IPS-20b (cell line): ENCODE data around the gene TMEM95.

Experiments used
- H3K27ac ChIP-seq: one replicate; pipeline ENCODE4 v1.5.1; 2013; ENCODE audit warnings: low read length
- H3K27me3 ChIP-seq: 2 replicates; pipeline ENCODE4 v1.6.1; 2013; ENCODE audit warnings: mild to moderate bottlenecking, low read length, inconsistent platforms; ENCODE audit not compliant: insufficient read depth
- H3K36me3 ChIP-seq: 2 replicates; pipeline ENCODE4 v1.6.1; 2013; ENCODE audit warnings: low read depth, mild to moderate bottlenecking, inconsistent platforms, low read length, moderate library complexity; ENCODE audit not compliant: insufficient read depth
- H3K4me1 ChIP-seq: 2 replicates; pipeline ENCODE4 v1.6.1; 2013; ENCODE audit warnings: mild to moderate bottlenecking, control low read depth, inconsistent platforms, low read length, moderate library complexity; ENCODE audit not compliant: insufficient read depth
- H3K4me3 ChIP-seq: 2 replicates; pipeline ENCODE4 v1.5.1; 2013; ENCODE audit warnings: mild to moderate bottlenecking, low read length, inconsistent platforms
- H3K9ac ChIP-seq: 2 replicates; pipeline ENCODE4 v1.6.1; 2013; ENCODE audit warnings: low read depth, mild to moderate bottlenecking, inconsistent platforms, low read length, moderate library complexity
- H3K9me3 ChIP-seq: 2 replicates; pipeline ENCODE4 v1.6.1; 2013; ENCODE audit warnings: mild to moderate bottlenecking, low read depth, low read length, inconsistent platforms; ENCODE audit not compliant: insufficient read depth

TMEM95 gene

GRCh38 chr17:7388856-7389255 lies 33.9 kb downstream of the TMEM95 start:
- no peak overlapping the region for H3K4me3 ChIP-seq
- H3K9me3 ChIP-seq: no peaks in the 10 kb centered on the region
- no peak overlapping the region for H3K9ac ChIP-seq
- no peak overlapping the region for H3K27ac ChIP-seq
- 0 out of 2 replicates have a peak, but pooled peaks cover 2% of the 10 kb centered on the region for H3K4me1 ChIP-seq
- H3K27me3 ChIP-seq: peaks cover 1% of the 10 kb centered on the region; the same call in 1 of the 2 replicates
- H3K36me3 ChIP-seq: peaks cover 46% of the 10 kb centered on the region

- no peak overlapping the region for H3K9ac ChIP-seq
- H3K36me3 ChIP-seq: peaks cover 46% of the 10 kb centered on the region
Measured at GRCh38 chr17:7389924-7390910, 35.3 kb downstream of the TMEM95 start.

GRCh38 chr17:7391307-7391706 lies 36.4 kb downstream of the TMEM95 start:
- Histone ChIP-seq H3K9me3 (no peaks in the 10 kb centered on the region), H3K36me3 (peaks cover 42% of the 10 kb centered on the region), H3K27ac (no peak overlapping the region), H3K9ac (no peak overlapping the region), H3K4me1 (no peaks in the 10 kb centered on the region), H3K27me3 (no peaks in the 10 kb centered on the region; the same call in 1 of the 2 replicates), H3K4me3 (no peak overlapping the region)

More at GRCh38 chr17:7389924-7390910, 35.3 kb downstream of the TMEM95 start:
- Histone ChIP-seq H3K4me1 (no peaks in the 10 kb centered on the region), H3K9me3 (no peaks in the 10 kb centered on the region), H3K4me3 (no peak overlapping the region), H3K27ac (no peak overlapping the region), H3K27me3 (no peaks in the 10 kb centered on the region; the same call in 1 of the 2 replicates)

- Histone ChIP-seq H3K9ac (peak overlapping the region; percentile 75), H3K36me3 (peaks cover 42% of the 10 kb centered on the region; the same call in 1 of the 2 replicates), H3K4me1 (no peaks in the 10 kb centered on the region), H3K9me3 (no peaks in the 10 kb centered on the region), H3K4me3 (peak overlapping the region; percentile 93), H3K27me3 (no peaks in the 10 kb centered on the region; the same call in 1 of the 2 replicates), H3K27ac (no peak overlapping the region)
Measured at GRCh38 chr17:7392696-7393612, 38.0 kb downstream of the TMEM95 start.

- H3K36me3 ChIP-seq: peaks cover 36% of the 10 kb centered on the region; the same call in 1 of the 2 replicates
- H3K27me3 ChIP-seq: no peaks in the 10 kb centered on the region; the same call in 1 of the 2 replicates
- peak overlapping the region; percentile 93 for H3K4me3 ChIP-seq
- H3K9ac ChIP-seq: peak overlapping the region; percentile 75; the same call in 1 of the 2 replicates
- H3K9me3 ChIP-seq: no peaks in the 10 kb centered on the region
- H3K27ac ChIP-seq: no peak overlapping the region
- H3K4me1 ChIP-seq: no peaks in the 10 kb centered on the region
Measured at GRCh38 chr17:7393613-7394451, 38.9 kb downstream of the TMEM95 start.

GRCh38 chr17:7394452-7395191 lies 39.7 kb downstream of the TMEM95 start, which contains the start of gene PLSCR3:
TSS of gene PLSCR3 (minus strand) at chr17:7394525. CDS start at chr17:7394110, 415 bp downstream.
- H3K9ac ChIP-seq: peak within 1 kb of the TSS; percentile 75
- peak within 1 kb of the TSS; percentile 93 for H3K4me3 ChIP-seq
- no peaks in the 10 kb centered on the region for H3K4me1 ChIP-seq
- H3K9me3 ChIP-seq: no peaks in the 10 kb centered on the region
- no peaks in the 10 kb centered on the region; the same call in 1 of the 2 replicates for H3K27me3 ChIP-seq
- H3K36me3 ChIP-seq: peaks cover 28% of the 10 kb centered on the region; the same call in 1 of the 2 replicates
- no peak within 1 kb of the TSS for H3K27ac ChIP-seq

- H3K27me3 ChIP-seq: no peaks in the 10 kb centered on the region; the same call in 1 of the 2 replicates
- H3K4me1 ChIP-seq: no peaks in the 10 kb centered on the region
- H3K9me3 ChIP-seq: no peaks in the 10 kb centered on the region
- peaks cover 13% of the 10 kb centered on the region; the same call in 1 of the 2 replicates for H3K36me3 ChIP-seq
- no peak overlapping the region for H3K4me3 ChIP-seq
- no peak overlapping the region for H3K9ac ChIP-seq
- no peak overlapping the region for H3K27ac ChIP-seq
Measured at GRCh38 chr17:7396147-7396546, 41.2 kb downstream of the TMEM95 start.

- Histone ChIP-seq H3K9ac (no peak overlapping the region), H3K4me1 (peaks cover 4% of the 10 kb centered on the region; the same call in 1 of the 2 replicates), H3K27ac (no peak overlapping the region), H3K27me3 (no peaks in the 10 kb centered on the region; the same call in 1 of the 2 replicates), H3K36me3 (no peaks in the 10 kb centered on the region), H3K9me3 (no peaks in the 10 kb centered on the region), H3K4me3 (no peak overlapping the region)
Measured at GRCh38 chr17:7398612-7399011, 43.7 kb downstream of the TMEM95 start.

GRCh38 chr17:7403043-7403726 lies 48.2 kb downstream of the TMEM95 start:
- peak overlapping the region; percentile 76; the same call in 1 of the 2 replicates for H3K9ac ChIP-seq
- peak overlapping the region; percentile 75 for H3K27ac ChIP-seq
- no peaks in the 10 kb centered on the region for H3K27me3 ChIP-seq
- H3K36me3 ChIP-seq: no peaks in the 10 kb centered on the region
- H3K9me3 ChIP-seq: no peaks in the 10 kb centered on the region
- peak overlapping the region; percentile 89 for H3K4me3 ChIP-seq
- peaks cover 8% of the 10 kb centered on the region; the same call in 1 of the 2 replicates for H3K4me1 ChIP-seq

GRCh38 chr17:7403727-7403976 lies 48.7 kb downstream of the TMEM95 start:
- peak overlapping the region; percentile 75 for H3K27ac ChIP-seq

More at GRCh38 chr17:7403727-7403976, 48.7 kb downstream of the TMEM95 start:
- peaks cover 8% of the 10 kb centered on the region; the same call in 1 of the 2 replicates for H3K4me1 ChIP-seq
- no peaks in the 10 kb centered on the region for H3K27me3 ChIP-seq
- no peaks in the 10 kb centered on the region for H3K9me3 ChIP-seq
- H3K4me3 ChIP-seq: peak overlapping the region; percentile 89
- H3K36me3 ChIP-seq: peaks cover 1% of the 10 kb centered on the region; the same call in 1 of the 2 replicates
- H3K9ac ChIP-seq: peak overlapping the region; percentile 76; the same call in 1 of the 2 replicates
